ENCODE results near the gene ASIC5.
"Not testable (repeated sequence)": the region's sequence is repeated elsewhere in the genome, so short reads cannot be mapped to it uniquely, and the experiment has no call there.

The ASIC5 gene

DNA sequence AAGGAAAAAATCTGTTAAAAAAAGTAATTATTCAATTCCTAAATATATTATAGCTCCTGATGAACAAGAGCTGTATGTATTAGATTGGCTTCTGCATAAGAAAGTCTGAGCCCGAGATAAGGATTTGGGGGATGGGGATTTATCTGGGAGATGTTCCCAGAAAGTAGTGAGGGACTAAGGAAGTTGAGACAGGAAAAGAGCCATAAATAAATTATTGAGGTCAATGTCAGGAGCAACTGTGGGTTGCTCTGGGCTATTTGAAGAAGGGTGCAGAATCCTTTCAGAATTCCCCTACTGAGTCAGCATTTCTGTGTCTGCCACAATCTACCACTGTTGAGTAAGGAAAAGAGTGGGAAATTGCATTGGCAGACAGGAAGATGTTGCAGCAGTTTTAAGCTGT is 34.3 kb upstream of the ASIC5 start:
- Histone ChIP-seq H3K4me1 (ENCODE audit: control insufficient read depth, insufficient read depth, low read length, poor library complexity, severe bottlenecking) (no peaks in the 10 kb centered on the region), H3K27ac (ENCODE audit: low read depth, low read length, severe bottlenecking) (peak overlapping the region; percentile 80), H3K36me3 (ENCODE audit: control insufficient read depth, insufficient read depth, low read length) (no peaks in the 10 kb centered on the region), H3K9me3 (ENCODE audit: control insufficient read depth, low read length) (no peaks in the 10 kb centered on the region), H3K4me3 (ENCODE audit: extremely low read depth, insufficient read depth, low read length, poor library complexity, severe bottlenecking) (no peak overlapping the region)
- 71 to 75% methylated on average over 1 of the region's 1 CpG for WGBS, 2 experiments (ENCODE audit: insufficient coverage in 2 of 2)

DNA sequence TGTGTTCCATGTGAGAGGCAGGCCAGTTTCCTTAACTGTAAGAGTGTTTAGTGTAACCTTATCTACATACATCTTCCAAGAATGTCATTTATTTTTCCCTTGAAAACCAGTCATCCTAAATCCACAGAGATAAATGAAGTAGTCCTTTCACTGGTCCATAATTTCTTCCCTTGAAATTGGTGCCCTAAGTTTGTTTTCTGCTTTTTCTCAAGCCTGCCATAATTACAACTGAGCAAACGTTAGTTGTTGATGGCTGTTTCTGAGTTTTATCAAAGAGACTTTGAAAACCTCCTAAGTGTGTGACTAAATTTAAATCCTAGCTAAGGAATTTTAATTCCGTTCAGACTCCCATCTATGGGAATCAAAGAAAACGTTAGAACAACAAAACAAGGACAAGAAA is 33.8 kb upstream of the ASIC5 start:
- no peaks in the 10 kb centered on the region for H3K4me1 ChIP-seq (ENCODE audit: control insufficient read depth, insufficient read depth, low read length, poor library complexity, severe bottlenecking)
- no peaks in the 10 kb centered on the region for H3K9me3 ChIP-seq (ENCODE audit: control insufficient read depth, low read length)
- H3K4me3 ChIP-seq (ENCODE audit: extremely low read depth, insufficient read depth, low read length, poor library complexity, severe bottlenecking) = no peak overlapping the region
- H3K27ac ChIP-seq (ENCODE audit: low read depth, low read length, severe bottlenecking) = peak overlapping the region; percentile 80
- no peaks in the 10 kb centered on the region for H3K36me3 ChIP-seq (ENCODE audit: control insufficient read depth, insufficient read depth, low read length)
- no CpG with 5 or more reads among the region's 3 CpGs for WGBS, 2 experiments (ENCODE audit: insufficient coverage in 2 of 2)

DNA sequence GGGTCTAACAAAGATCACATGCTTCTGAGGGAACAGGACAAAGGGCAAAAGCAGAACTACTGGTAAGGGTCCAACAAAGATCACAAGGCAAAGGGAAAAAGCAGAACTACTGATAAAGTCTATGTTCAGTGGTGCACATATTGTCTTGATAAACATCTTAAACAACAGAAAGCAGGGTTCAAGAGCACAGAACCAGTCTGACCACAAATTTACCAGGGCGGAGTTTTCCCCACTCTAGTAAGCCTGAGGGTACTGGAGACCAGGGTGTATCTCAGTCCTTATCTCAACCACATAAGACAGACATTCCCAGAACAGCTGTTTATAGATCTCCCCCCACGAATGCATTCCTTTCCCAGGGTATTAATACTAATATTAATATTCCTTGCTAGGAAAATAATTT is 32.3 kb upstream of the ASIC5 start:
- WGBS, 2 experiments (ENCODE audit: insufficient coverage in 2 of 2) = 100% methylated on average over 1 of the region's 2 CpGs; no CpG with 5 or more reads in 1 of the 2 experiments
- not testable (repeated sequence) for H3K36me3 ChIP-seq (ENCODE audit: control insufficient read depth, insufficient read depth, low read length); H3K4me1 ChIP-seq (ENCODE audit: control insufficient read depth, insufficient read depth, low read length, poor library complexity, severe bottlenecking); H3K4me3 ChIP-seq (ENCODE audit: extremely low read depth, insufficient read depth, low read length, poor library complexity, severe bottlenecking); H3K9me3 ChIP-seq (ENCODE audit: control insufficient read depth, low read length); H3K27ac ChIP-seq (ENCODE audit: low read depth, low read length, severe bottlenecking)

DNA sequence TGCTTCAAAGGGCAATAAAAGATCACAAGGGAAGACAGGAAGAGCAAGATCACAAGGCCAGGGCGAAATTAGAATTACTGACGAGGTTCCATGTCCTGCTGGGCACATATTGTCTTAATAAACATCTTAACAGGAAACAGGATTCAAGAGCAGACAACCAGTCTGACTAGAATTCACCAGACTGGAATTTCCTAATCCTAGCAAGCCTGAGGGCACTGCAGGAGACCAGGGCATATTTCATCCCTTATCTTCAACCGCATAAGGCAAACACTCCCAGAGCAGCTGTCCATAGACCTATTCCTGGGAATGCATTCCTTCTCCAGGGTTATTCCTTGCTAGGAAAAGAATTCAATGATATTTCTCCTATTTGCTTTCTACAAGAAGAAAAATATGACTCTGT is 25.0 kb upstream of the ASIC5 start:
- H3K36me3 ChIP-seq (ENCODE audit: control insufficient read depth, insufficient read depth, low read length) = no peaks in the 10 kb centered on the region
- peaks cover 9% of the 10 kb centered on the region for H3K9me3 ChIP-seq (ENCODE audit: control insufficient read depth, low read length)
- no peak overlapping the region for H3K4me3 ChIP-seq (ENCODE audit: extremely low read depth, insufficient read depth, low read length, poor library complexity, severe bottlenecking)
- no peak overlapping the region for H3K27ac ChIP-seq (ENCODE audit: low read depth, low read length, severe bottlenecking)
- 100% methylated on average over 1 of the region's 3 CpGs for WGBS, 2 experiments (ENCODE audit: insufficient coverage in 2 of 2)
- no peaks in the 10 kb centered on the region for H3K4me1 ChIP-seq (ENCODE audit: control insufficient read depth, insufficient read depth, low read length, poor library complexity, severe bottlenecking)

DNA sequence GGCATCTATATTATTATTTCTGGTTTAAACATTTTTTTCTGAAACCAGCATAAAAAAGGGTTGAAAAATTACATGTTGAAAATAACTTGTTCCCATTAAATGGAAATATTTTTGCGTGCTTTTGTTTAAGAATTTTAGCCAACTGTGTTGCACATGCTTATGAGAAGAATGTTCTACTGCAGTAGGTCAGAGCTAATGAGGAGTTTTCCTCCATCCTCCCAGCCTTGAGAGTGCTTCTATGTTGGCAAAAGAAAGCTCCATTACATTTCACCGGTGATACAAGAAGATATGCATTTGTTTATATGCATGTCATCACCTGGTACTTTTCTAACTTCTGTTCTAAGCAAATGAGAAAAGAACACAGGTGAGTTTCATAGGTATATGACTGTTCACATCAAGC is 23.9 kb upstream of the ASIC5 start:
- Histone ChIP-seq H3K27ac (ENCODE audit: low read depth, low read length, severe bottlenecking) (no peak overlapping the region), H3K4me3 (ENCODE audit: extremely low read depth, insufficient read depth, low read length, poor library complexity, severe bottlenecking) (no peak overlapping the region), H3K9me3 (ENCODE audit: control insufficient read depth, low read length) (peaks cover 9% of the 10 kb centered on the region), H3K4me1 (ENCODE audit: control insufficient read depth, insufficient read depth, low read length, poor library complexity, severe bottlenecking) (no peaks in the 10 kb centered on the region), H3K36me3 (ENCODE audit: control insufficient read depth, insufficient read depth, low read length) (no peaks in the 10 kb centered on the region)
- 100% methylated on average over 1 of the region's 2 CpGs; no CpG with 5 or more reads in 1 of the 2 experiments for WGBS, 2 experiments (ENCODE audit: insufficient coverage in 2 of 2)

DNA sequence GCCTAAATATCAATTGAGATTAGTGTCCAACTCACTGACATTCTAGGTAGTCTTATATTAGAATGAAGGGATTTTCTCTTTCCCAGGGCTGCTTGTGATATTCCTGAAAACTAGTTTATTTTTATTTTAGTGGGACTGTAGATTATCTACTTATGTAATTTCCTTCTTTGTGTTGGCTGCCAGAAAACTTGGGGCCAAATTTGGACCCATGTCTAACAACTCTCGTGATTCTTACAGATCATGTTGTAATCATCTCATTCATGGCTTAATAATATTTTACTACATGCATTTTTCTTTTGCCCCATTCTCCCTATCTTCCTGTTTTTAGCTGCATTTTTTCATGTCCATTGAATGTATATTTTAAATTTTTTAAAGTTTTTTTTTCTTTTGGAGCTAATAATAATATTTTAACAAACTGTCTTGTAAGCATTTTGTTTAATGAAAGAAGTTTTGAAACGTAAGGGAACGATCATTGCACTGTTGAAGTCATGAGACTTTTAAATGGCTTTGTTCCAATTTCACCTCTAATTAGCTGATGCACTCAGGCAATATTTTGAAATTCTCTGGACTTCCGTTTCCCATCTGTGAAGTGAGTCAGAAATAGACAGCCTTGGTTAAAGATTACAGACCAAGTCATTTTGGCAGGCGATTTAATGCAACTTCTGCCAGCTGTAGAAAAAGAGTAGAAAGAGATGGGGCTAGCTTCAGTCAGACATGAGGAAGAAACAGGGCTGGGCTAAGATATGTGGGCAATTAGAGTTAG is 23.1 kb upstream of the ASIC5 start:
- peaks cover 9% of the 10 kb centered on the region for H3K9me3 ChIP-seq (ENCODE audit: control insufficient read depth, low read length)
- no peaks in the 10 kb centered on the region for H3K4me1 ChIP-seq (ENCODE audit: control insufficient read depth, insufficient read depth, low read length, poor library complexity, severe bottlenecking)
- no peak overlapping the region for H3K4me3 ChIP-seq (ENCODE audit: extremely low read depth, insufficient read depth, low read length, poor library complexity, severe bottlenecking)
- no peak overlapping the region for H3K27ac ChIP-seq (ENCODE audit: low read depth, low read length, severe bottlenecking)
- 64 to 73% methylated on average over 2 to 4 of the region's 5 CpGs for WGBS, 2 experiments (ENCODE audit: insufficient coverage in 2 of 2)
- no peaks in the 10 kb centered on the region for H3K36me3 ChIP-seq (ENCODE audit: control insufficient read depth, insufficient read depth, low read length)

DNA sequence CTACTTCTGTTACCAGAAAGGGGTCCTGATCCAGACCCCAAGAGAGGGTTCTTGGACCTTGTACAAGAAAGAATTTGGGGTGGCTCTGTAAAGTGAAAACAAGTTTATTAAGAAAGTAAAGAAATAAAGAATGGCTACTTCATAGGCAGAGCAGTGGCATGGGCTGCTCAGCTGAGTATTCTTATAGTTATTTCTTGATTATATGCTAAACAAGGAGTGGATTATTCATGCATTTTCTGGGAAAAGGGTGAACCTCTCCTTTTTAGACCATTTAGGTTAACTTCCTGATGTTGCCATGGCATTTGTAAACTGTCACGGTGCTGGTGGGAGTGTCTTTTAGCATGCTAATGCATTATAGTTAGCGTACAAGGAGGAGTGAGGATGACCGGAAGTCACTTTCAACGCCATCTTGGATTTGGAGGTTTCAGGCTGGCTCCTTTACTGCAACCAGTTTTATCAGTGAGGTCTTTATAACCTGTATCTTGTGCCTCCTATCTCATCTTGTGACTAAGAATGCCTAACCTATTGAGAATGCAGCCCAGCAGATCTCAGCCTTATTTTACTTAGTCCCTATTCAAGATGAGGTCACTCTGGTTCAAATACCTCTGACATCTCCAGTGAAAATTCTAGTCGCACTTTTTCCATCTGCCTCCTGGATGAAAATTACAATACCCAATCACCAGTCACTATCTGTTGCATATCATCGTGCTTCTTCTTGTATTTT is 21.9 kb upstream of the ASIC5 start:
- Histone ChIP-seq H3K27ac (ENCODE audit: low read depth, low read length, severe bottlenecking) (no peak overlapping the region), H3K9me3 (ENCODE audit: control insufficient read depth, low read length) (peaks cover 16% of the 10 kb centered on the region), H3K4me3 (ENCODE audit: extremely low read depth, insufficient read depth, low read length, poor library complexity, severe bottlenecking) (no peak overlapping the region), H3K36me3 (ENCODE audit: control insufficient read depth, insufficient read depth, low read length) (no peaks in the 10 kb centered on the region), H3K4me1 (ENCODE audit: control insufficient read depth, insufficient read depth, low read length, poor library complexity, severe bottlenecking) (no peaks in the 10 kb centered on the region)
- 0 to 61% methylated on average over 1 to 3 of the region's 6 CpGs for WGBS, 2 experiments (ENCODE audit: insufficient coverage in 2 of 2)

DNA sequence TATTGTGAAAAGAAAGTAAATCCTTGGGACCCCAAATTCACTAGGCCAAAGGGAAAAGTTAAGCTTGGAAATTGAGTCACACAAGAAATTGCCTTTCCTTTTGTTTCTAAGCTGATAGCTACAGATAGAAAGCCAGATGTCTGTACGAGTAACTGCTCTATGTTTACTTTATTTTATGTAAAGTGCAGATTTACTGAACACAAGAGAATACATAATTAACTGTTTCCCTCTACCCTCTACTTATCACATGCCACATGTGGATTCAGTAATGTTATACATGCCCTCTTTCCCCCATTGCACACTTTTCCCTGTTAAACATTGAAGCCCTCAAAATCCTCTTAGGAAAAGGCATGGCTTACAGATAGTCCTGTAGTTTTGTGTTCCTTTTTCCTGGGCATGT is 21.0 kb upstream of the ASIC5 start:
- Histone ChIP-seq H3K9me3 (ENCODE audit: control insufficient read depth, low read length) (peaks cover 16% of the 10 kb centered on the region), H3K36me3 (ENCODE audit: control insufficient read depth, insufficient read depth, low read length) (no peaks in the 10 kb centered on the region), H3K4me3 (ENCODE audit: extremely low read depth, insufficient read depth, low read length, poor library complexity, severe bottlenecking) (no peak overlapping the region), H3K27ac (ENCODE audit: low read depth, low read length, severe bottlenecking) (no peak overlapping the region), H3K4me1 (ENCODE audit: control insufficient read depth, insufficient read depth, low read length, poor library complexity, severe bottlenecking) (no peaks in the 10 kb centered on the region)
- no CpG with 5 or more reads among the region's 1 CpG for WGBS, 2 experiments (ENCODE audit: insufficient coverage in 2 of 2)

DNA sequence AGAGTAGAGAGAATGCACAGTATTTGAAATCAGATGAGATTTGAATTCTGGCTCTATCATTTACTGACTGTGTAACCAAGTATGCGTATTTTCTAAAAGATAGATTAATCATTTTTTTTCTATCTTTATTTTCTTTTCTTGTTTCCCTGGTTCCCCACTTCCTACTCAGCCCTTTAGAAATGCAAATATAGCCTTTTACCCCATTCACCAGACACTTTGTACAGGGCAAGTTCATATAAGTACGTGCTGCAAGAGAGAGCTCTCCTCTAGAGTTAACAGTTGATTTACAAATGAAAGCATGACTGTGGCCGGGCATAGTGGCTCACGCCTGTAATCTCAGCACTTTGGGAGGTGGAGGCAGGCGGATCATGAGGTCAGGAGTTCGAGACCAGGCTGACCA is 19.6 kb upstream of the ASIC5 start:
- 77 to 83% methylated on average over 3 to 4 of the region's 6 CpGs for WGBS, 2 experiments (ENCODE audit: insufficient coverage in 2 of 2)
- peaks cover 13% of the 10 kb centered on the region for H3K9me3 ChIP-seq (ENCODE audit: control insufficient read depth, low read length)

DNA sequence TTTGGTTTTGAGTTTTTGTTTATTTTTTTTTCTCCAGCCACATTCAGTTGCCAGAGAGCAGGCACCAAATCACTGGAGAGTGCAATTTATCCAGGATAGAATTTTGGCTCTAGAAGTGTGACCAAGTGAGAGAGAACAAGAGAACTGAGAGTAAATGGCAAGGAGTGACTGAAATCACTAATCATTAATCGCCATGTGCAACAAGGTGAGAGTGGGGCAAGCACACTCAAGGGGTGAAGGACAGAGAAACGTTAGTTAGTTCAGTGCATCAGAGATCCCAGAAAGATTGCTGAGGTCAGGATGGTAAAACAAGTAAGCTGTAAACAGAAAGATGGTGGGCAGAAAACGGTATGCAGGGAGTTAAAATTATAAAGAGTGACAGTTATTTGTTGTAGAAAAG is 17.8 kb upstream of the ASIC5 start:
- 92 to 96% methylated on average over 3 of the region's 3 CpGs for WGBS, 2 experiments (ENCODE audit: insufficient coverage in 2 of 2)
- H3K4me3 ChIP-seq (ENCODE audit: extremely low read depth, insufficient read depth, low read length, poor library complexity, severe bottlenecking) = no peak overlapping the region
- H3K27ac ChIP-seq (ENCODE audit: low read depth, low read length, severe bottlenecking) = no peak overlapping the region
- peaks cover 7% of the 10 kb centered on the region for H3K9me3 ChIP-seq (ENCODE audit: control insufficient read depth, low read length)
- no peaks in the 10 kb centered on the region for H3K4me1 ChIP-seq (ENCODE audit: control insufficient read depth, insufficient read depth, low read length, poor library complexity, severe bottlenecking)
- H3K36me3 ChIP-seq (ENCODE audit: control insufficient read depth, insufficient read depth, low read length) = no peaks in the 10 kb centered on the region

More for the DNA sequence above, 19.6 kb upstream of the ASIC5 start:
- no peak overlapping the region for H3K4me3 ChIP-seq (ENCODE audit: extremely low read depth, insufficient read depth, low read length, poor library complexity, severe bottlenecking)
- no peak overlapping the region for H3K27ac ChIP-seq (ENCODE audit: low read depth, low read length, severe bottlenecking)
- H3K4me1 ChIP-seq (ENCODE audit: control insufficient read depth, insufficient read depth, low read length, poor library complexity, severe bottlenecking) = no peaks in the 10 kb centered on the region
- H3K36me3 ChIP-seq (ENCODE audit: control insufficient read depth, insufficient read depth, low read length) = no peaks in the 10 kb centered on the region

DNA sequence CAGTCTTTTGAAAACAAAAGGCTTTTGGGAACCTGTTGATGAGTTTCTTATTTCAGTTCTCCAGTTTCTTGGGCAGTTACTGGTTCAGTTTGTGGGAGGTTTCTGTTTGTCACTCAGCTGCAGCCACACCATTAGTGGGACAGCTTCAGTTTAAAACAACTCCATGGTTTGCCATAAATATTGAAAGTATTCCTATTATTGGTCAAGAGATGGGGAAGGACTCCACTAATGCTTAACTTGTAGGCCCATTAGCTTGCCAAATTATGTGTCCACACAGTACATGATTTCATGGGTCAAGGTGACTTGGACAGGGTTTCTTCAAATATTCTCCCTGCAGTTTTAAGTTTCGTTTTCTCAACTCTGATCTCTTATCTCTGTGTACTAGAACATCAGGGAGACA is 15.5 kb upstream of the ASIC5 start:
- WGBS, 2 experiments (ENCODE audit: insufficient coverage in 2 of 2) = 80% methylated on average over 1 of the region's 1 CpG; no CpG with 5 or more reads in 1 of the 2 experiments

More for the DNA sequence above, 15.5 kb upstream of the ASIC5 start:
- Histone ChIP-seq H3K36me3 (ENCODE audit: control insufficient read depth, insufficient read depth, low read length) (no peaks in the 10 kb centered on the region), H3K4me3 (ENCODE audit: extremely low read depth, insufficient read depth, low read length, poor library complexity, severe bottlenecking) (no peak overlapping the region), H3K4me1 (ENCODE audit: control insufficient read depth, insufficient read depth, low read length, poor library complexity, severe bottlenecking) (no peaks in the 10 kb centered on the region), H3K9me3 (ENCODE audit: control insufficient read depth, low read length) (peaks cover 7% of the 10 kb centered on the region), H3K27ac (ENCODE audit: low read depth, low read length, severe bottlenecking) (no peak overlapping the region)

Measured in mesodermal cell (in vitro differentiated cells).